RWPE2 (cell line): Measurements from ENCODE around the gene LMNA.
A peak's percentile ranks its signal among the peaks of the same experiment; 100 is the strongest.

Experiments
- ATAC-seq: fragments of 200-7000 bp; cut with Tn5 transposase; 3 replicates; pipeline ENCODE4 v1.9.1; 2021; ENCODE audit warnings: low read depth
- DNase-seq: peaks from one replicate; pipeline ENCODE4 v3.0.0-alpha.2; 2020; ENCODE audit warnings: low spot score
- H3K27ac ChIP-seq: fragments of 450-650 bp; 2 replicates; pipeline ENCODE4 v1.5.1; 2017; ENCODE audit warnings: mild to moderate bottlenecking; ENCODE audit not compliant: poor library complexity, severe bottlenecking
- H3K27me3 ChIP-seq: fragments of 250-450 bp; sonication (Bioruptor Pico); 2 replicates; pipeline ENCODE4 v1.5.1; 2021; ENCODE audit warnings: mild to moderate bottlenecking, moderate library complexity; ENCODE audit not compliant: insufficient read depth, poor library complexity, severe bottlenecking
- H3K36me3 ChIP-seq: fragments of 250-450 bp; sonication (Bioruptor Pico); 2 replicates; pipeline ENCODE4 v1.5.1; 2020; ENCODE audit warnings: low read depth, mild to moderate bottlenecking, moderate library complexity
- H3K4me1 ChIP-seq: fragments of 250-450 bp; sonication (Bioruptor Pico); 2 replicates; pipeline ENCODE4 v1.5.1; 2021; ENCODE audit warnings: mild to moderate bottlenecking, moderate library complexity; ENCODE audit not compliant: insufficient read depth, poor library complexity, severe bottlenecking
- H3K4me3 ChIP-seq: fragments of 250-450 bp; sonication (Bioruptor Pico); 2 replicates; pipeline ENCODE4 v1.5.1; 2021; ENCODE audit warnings: mild to moderate bottlenecking, moderate library complexity; ENCODE audit not compliant: severe bottlenecking
- H3K9me3 ChIP-seq: fragments of 250-450 bp; sonication (Bioruptor Pico); 2 replicates; pipeline ENCODE4 v1.5.1; 2021; ENCODE audit warnings: mild to moderate bottlenecking, moderate library complexity; ENCODE audit not compliant: severe bottlenecking
- CTCF ChIP-seq: fragments of 450-650 bp; IDR thresholded peaks from one replicate; pipeline ENCODE4 v1.5.1; 2017; ENCODE audit warnings: mild to moderate bottlenecking, moderate library complexity; ENCODE audit not compliant: poor library complexity, severe bottlenecking

LMNA gene

GRCh38 chr1:156077430-156077760 lies 37.1 kb upstream of the LMNA start:
- DNase-seq: no peak
- ATAC-seq: no peak
- TF ChIP-seq CTCF: no peak
- H3K4me1 ChIP-seq: no peaks in the 10 kb centered on the region
- H3K36me3 ChIP-seq: peaks cover 4% of the 10 kb centered on the region; the same call in 1 of the 2 replicates
- no peaks in the 10 kb centered on the region for H3K9me3 ChIP-seq
- H3K27me3 ChIP-seq: no peaks in the 10 kb centered on the region
- H3K27ac ChIP-seq: no peak overlapping the region
- H3K4me3 ChIP-seq: no peak overlapping the region

- H3K4me1 ChIP-seq: no peaks in the 10 kb centered on the region
- H3K27ac ChIP-seq: no peak overlapping the region
- no peak overlapping the region for H3K4me3 ChIP-seq
- DNase-seq (no peak), ATAC-seq (no peak)
- no peaks in the 10 kb centered on the region for H3K27me3 ChIP-seq
- H3K36me3 ChIP-seq: peaks cover 4% of the 10 kb centered on the region; the same call in 1 of the 2 replicates
- no peaks in the 10 kb centered on the region for H3K9me3 ChIP-seq
- no peak for TF ChIP-seq CTCF
Measured at GRCh38 chr1:156078728-156079127, 35.8 kb upstream of the LMNA start.

DNA sequence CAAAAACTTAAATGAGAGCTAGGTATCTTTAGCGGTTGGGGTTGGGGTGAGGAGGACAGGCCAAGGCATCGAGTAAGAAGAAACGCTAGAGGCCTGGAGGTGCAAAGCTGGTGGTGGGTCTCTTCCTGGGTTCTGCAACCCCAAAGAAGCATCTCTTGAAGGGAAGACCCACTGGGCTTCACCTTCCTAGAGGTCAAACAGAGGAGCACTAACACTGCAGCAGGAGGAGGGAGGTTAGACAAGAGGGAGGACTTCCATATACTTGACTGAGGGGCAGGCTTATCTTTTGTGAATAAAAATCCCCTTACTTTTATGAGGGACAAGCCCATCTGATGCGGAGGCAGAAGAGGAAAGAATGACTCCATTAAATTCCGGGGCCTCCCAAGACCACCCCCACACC lies 34.7 kb upstream of the LMNA start:
- H3K27ac ChIP-seq: no peak overlapping the region
- no peak for TF ChIP-seq CTCF
- H3K27me3 ChIP-seq: no peaks in the 10 kb centered on the region
- no peak overlapping the region for H3K4me3 ChIP-seq
- DNase-seq (no peak), ATAC-seq (no peak)
- H3K9me3 ChIP-seq: no peaks in the 10 kb centered on the region
- H3K4me1 ChIP-seq: no peaks in the 10 kb centered on the region
- H3K36me3 ChIP-seq: 0 out of 2 replicates have a peak, but pooled peaks cover 4% of the 10 kb centered on the region

- ATAC-seq (no peak), DNase-seq (no peak)
- Histone ChIP-seq H3K27ac (no peak overlapping the region), H3K4me3 (peak overlapping the region; percentile 70), H3K9me3 (no peaks in the 10 kb centered on the region), H3K27me3 (no peaks in the 10 kb centered on the region), H3K36me3 (0 out of 2 replicates have a peak, but pooled peaks cover 4% of the 10 kb centered on the region), H3K4me1 (no peaks in the 10 kb centered on the region)
- TF ChIP-seq CTCF: no peak
Measured at GRCh38 chr1:156080241-156080862, 34.2 kb upstream of the LMNA start.

- peak overlapping the region; percentile 70 for H3K4me3 ChIP-seq
- H3K27ac ChIP-seq: peak overlapping the region; percentile 7
- no peak for TF ChIP-seq CTCF
- H3K36me3 ChIP-seq: 0 out of 2 replicates have a peak, but pooled peaks cover 4% of the 10 kb centered on the region
- no peaks in the 10 kb centered on the region for H3K9me3 ChIP-seq
- ATAC-seq (no peak; the same call in 2 of the 3 replicates), DNase-seq (no peak)
- H3K27me3 ChIP-seq: no peaks in the 10 kb centered on the region
- H3K4me1 ChIP-seq: no peaks in the 10 kb centered on the region
Measured at GRCh38 chr1:156080863-156081179, 33.7 kb upstream of the LMNA start.
